Hepatocyte (in vitro differentiated cells): Measurements from ENCODE around the gene TNFSF11.

Experiments used
- EZH2 ChIP-seq: fragments of 200-600 bp; sonication (generic); IDR thresholded peaks from 2 replicates; pipeline ENCODE4 v1.6.1; 2016; ENCODE audit warnings: antibody characterized with exemption, mild to moderate bottlenecking, borderline replicate concordance
- TF ChIP-seq, protein P1 (sequence below): fragments of 200-600 bp; sonication (generic); IDR thresholded peaks from 2 replicates; pipeline ENCODE4 v1.5.1; 2016; ENCODE audit warnings: antibody characterized with exemption, mild to moderate bottlenecking; ENCODE audit not compliant: poor library complexity

GRCh38 chr13:42638101-42638500 lies 64.1 kb downstream of the TNFSF11 start:
- TF ChIP-seq, protein P1, sequence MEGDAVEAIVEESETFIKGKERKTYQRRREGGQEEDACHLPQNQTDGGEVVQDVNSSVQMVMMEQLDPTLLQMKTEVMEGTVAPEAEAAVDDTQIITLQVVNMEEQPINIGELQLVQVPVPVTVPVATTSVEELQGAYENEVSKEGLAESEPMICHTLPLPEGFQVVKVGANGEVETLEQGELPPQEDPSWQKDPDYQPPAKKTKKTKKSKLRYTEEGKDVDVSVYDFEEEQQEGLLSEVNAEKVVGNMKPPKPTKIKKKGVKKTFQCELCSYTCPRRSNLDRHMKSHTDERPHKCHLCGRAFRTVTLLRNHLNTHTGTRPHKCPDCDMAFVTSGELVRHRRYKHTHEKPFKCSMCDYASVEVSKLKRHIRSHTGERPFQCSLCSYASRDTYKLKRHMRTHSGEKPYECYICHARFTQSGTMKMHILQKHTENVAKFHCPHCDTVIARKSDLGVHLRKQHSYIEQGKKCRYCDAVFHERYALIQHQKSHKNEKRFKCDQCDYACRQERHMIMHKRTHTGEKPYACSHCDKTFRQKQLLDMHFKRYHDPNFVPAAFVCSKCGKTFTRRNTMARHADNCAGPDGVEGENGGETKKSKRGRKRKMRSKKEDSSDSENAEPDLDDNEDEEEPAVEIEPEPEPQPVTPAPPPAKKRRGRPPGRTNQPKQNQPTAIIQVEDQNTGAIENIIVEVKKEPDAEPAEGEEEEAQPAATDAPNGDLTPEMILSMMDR: no peak
- TF ChIP-seq EZH2: no peak
